CD14-positive monocyte (primary cell): Measurements from ENCODE around the gene EEF1AKMT1. TPM values are rescaled to one million over a fixed set of nuclear protein-coding genes. Genes with fewer than 3 reads are reported as not detected.

Source experiments
- DNase-seq, 3 donors: peaks; one replicate each; pipeline ENCODE4 v3.0.0-alpha.2; 2011 to 2022
- H2AFZ ChIP-seq: 2 replicates; pipeline ENCODE4 v1.6.0; 2012; ENCODE audit warnings: mild to moderate bottlenecking, low read depth, low read length, inconsistent platforms; ENCODE audit not compliant: insufficient read depth, poor library complexity, severe bottlenecking
- H3K27ac ChIP-seq, 2 donors: 1 replicate in 1 of 2; 2 replicates in 1 of 2; pipeline ENCODE4 v1.5.1; 2012 to 2013; ENCODE audit warnings: low read length in 2 of 2, control low read depth in 1 of 2, inconsistent platforms in 1 of 2, low read depth in 1 of 2, mild to moderate bottlenecking in 1 of 2
- H3K27me3 ChIP-seq, 2 donors: one replicate each; pipeline versions ENCODE4 v1.6.0 to v1.6.1; 2011 to 2013; ENCODE audit warnings: low read length in 2 of 2; ENCODE audit not compliant: control insufficient read depth in 2 of 2, insufficient read depth in 2 of 2
- H3K36me3 ChIP-seq, 2 donors: replicated peaks in 1 of 2; 1 replicate in 1 of 2; 2 replicates in 1 of 2; pipeline versions ENCODE4 v1.5.1 to v1.6.1; 2012 to 2013; ENCODE audit warnings: low read length in 2 of 2, control low read depth in 1 of 2, inconsistent platforms in 1 of 2, mild to moderate bottlenecking in 1 of 2; ENCODE audit not compliant: insufficient read depth in 2 of 2, control insufficient read depth in 1 of 2
- H3K4me1 ChIP-seq, 2 donors: 1 replicate in 1 of 2; 2 replicates in 1 of 2; pipeline versions ENCODE4 v1.5.1 to v1.6.1; 2012 to 2013; ENCODE audit warnings: low read length in 2 of 2, control low read depth in 1 of 2, inconsistent platforms in 1 of 2, mild to moderate bottlenecking in 1 of 2, moderate library complexity in 1 of 2; ENCODE audit not compliant: insufficient read depth in 2 of 2, control insufficient read depth in 1 of 2
- H3K4me2 ChIP-seq: replicated peaks from 2 replicates; pipeline ENCODE3; 2012; ENCODE audit warnings: low read length, moderate library complexity, mild to moderate bottlenecking; ENCODE audit not compliant: poor library complexity, severe bottlenecking; ENCODE audit errors: extremely low read depth
- H3K4me3 ChIP-seq, 3 experiments: fragments of 200-600 bp in 1 of 3; sonication (generic) in 1 of 3; replicated peaks in 1 of 3; 1 replicate in 2 of 3; 2 replicates in 1 of 3; pipeline ENCODE4 v1.5.1; 2011 to 2013; ENCODE audit warnings: low read length in 3 of 3, mild to moderate bottlenecking in 3 of 3, control low read depth in 2 of 3, low read depth in 2 of 3, inconsistent platforms in 1 of 3, moderate library complexity in 1 of 3
- H3K79me2 ChIP-seq: 2 replicates; pipeline ENCODE4 v1.6.0; 2012; ENCODE audit warnings: mild to moderate bottlenecking, control low read depth, inconsistent platforms, low read length, moderate library complexity; ENCODE audit not compliant: insufficient read depth
- H3K9ac ChIP-seq: 2 replicates; pipeline ENCODE4 v1.6.0; 2017; ENCODE audit warnings: low read length, mild to moderate bottlenecking; ENCODE audit not compliant: insufficient read depth, poor library complexity, severe bottlenecking
- H3K9me3 ChIP-seq, 2 donors: replicated peaks in 1 of 2; 1 replicate in 1 of 2; 2 replicates in 1 of 2; pipeline versions ENCODE4 v1.5.1 to v1.6.1; 2012 to 2013; ENCODE audit warnings: low read length in 2 of 2, control low read depth in 1 of 2; ENCODE audit not compliant: control insufficient read depth in 1 of 2, insufficient read depth in 1 of 2
- H4K20me1 ChIP-seq: 2 replicates; pipeline ENCODE4 v1.6.0; 2012; ENCODE audit warnings: mild to moderate bottlenecking, low read length, control low read depth, moderate library complexity; ENCODE audit not compliant: insufficient read depth
- H3K27ac Mint-ChIP-seq, 7 donors: one replicate each; pipeline ENCODE4 v1.8.0; 2020; ENCODE audit warnings: mild to moderate bottlenecking in 7 of 7, mixed read lengths in 7 of 7, moderate library complexity in 6 of 7, inconsistent platforms in 2 of 7
- H3K27me3 Mint-ChIP-seq, 3 donors: one replicate each; pipeline ENCODE4 v1.8.0; 2021 to 2022; ENCODE audit warnings: low read depth in 3 of 3, mild to moderate bottlenecking in 3 of 3, mixed read lengths in 3 of 3, moderate library complexity in 3 of 3, inconsistent platforms in 1 of 3
- H3K36me3 Mint-ChIP-seq, 2 donors: one replicate each; pipeline ENCODE4 v1.8.0; 2020; ENCODE audit warnings: mixed read lengths in 2 of 2, inconsistent platforms in 1 of 2, mild to moderate bottlenecking in 1 of 2
- H3K4me1 Mint-ChIP-seq: one replicate; pipeline ENCODE4 v1.8.0; 2020; ENCODE audit warnings: mild to moderate bottlenecking, mixed read lengths
- H3K4me3 Mint-ChIP-seq, 2 donors: one replicate each; pipeline ENCODE4 v1.8.0; 2020; ENCODE audit warnings: mild to moderate bottlenecking in 2 of 2, mixed read lengths in 2 of 2, moderate library complexity in 1 of 2
- H3K9me3 Mint-ChIP-seq, 7 donors: one replicate each; pipeline ENCODE4 v1.8.0; 2020 to 2022; ENCODE audit warnings: mixed read lengths in 7 of 7, mild to moderate bottlenecking in 6 of 7, moderate library complexity in 6 of 7, inconsistent platforms in 2 of 7
- WGBS: methylation state at CpG from one replicate; pipeline ENCODE4 v1.1.5; 2013; ENCODE audit warnings: missing lambda C conversion rate; ENCODE audit not compliant: insufficient coverage; 5-methylcytosine and 5-hydroxymethylcytosine counted together
- intact Hi-C, 2 donors: fragments of 100-400 bp; cut with micrococcal nuclease; formaldehyde crosslinking; loops; one replicate each; pipeline versions ENCODE4 v1.15.0 to v1.15.1; 2023
- polyA plus RNA-seq, 3 donors: library from polyadenylated mRNA; depleted of rRNA in 1 of 3; unstranded in 2 of 3; stranded (reverse) in 1 of 3; fragments of 300-500 nt in 2 of 3; fragments of >200 nt in 1 of 3; fragmentation: Illumina TruSeq in 2 of 3; gene quantifications; 1 replicate in 2 of 3; 2 replicates in 1 of 3; pipeline ENCODE4 v1.2.3, GENCODE V29; 2012 to 2021
- TF ChIP-seq, protein P1 (sequence below): fragments of 200-600 bp; IDR thresholded peaks from one replicate; pipeline ENCODE4 v1.8.0; 2022; ENCODE audit warnings: antibody characterized with exemption, mild to moderate bottlenecking

Gene EEF1AKMT1
- polyA plus RNA-seq, 3 donors = 1.7 to 4.2 (median 4.2) TPM

DNA sequence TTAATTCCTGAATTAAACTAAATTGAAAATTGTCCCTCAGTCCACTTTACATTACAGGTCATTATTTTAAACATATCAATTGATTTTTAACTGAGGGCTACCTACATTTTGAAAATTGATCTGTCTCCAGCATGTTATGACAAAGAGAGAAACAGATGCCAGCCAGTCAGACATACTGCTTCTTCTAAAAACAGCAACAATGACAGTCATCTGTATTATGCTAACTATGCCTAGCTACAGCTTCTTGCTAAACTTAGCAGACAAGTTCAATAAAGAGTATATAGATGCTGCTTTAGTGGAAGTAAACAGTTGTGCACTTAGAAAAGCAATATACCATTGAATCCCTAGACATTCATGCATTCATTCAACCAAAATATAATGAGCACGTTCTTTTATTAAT is 48.6 kb upstream of the EEF1AKMT1 start:
- Histone ChIP-seq H3K9me3 (no peaks in the 10 kb centered on the region), H2AFZ (no peak overlapping the region), H3K4me1 (no peaks in the 10 kb centered on the region), H3K27me3 (no peaks in the 10 kb centered on the region), H3K4me3 (no peak overlapping the region), H3K4me2 (no peak overlapping the region), H4K20me1 (no peaks in the 10 kb centered on the region), H3K79me2 (no peaks in the 10 kb centered on the region), H3K36me3 (peaks cover 22 to 42% of the 10 kb centered on the region in 2 donors), H3K27ac (no peak overlapping the region), H3K9ac (no peak overlapping the region)
- TF ChIP-seq, protein P1, sequence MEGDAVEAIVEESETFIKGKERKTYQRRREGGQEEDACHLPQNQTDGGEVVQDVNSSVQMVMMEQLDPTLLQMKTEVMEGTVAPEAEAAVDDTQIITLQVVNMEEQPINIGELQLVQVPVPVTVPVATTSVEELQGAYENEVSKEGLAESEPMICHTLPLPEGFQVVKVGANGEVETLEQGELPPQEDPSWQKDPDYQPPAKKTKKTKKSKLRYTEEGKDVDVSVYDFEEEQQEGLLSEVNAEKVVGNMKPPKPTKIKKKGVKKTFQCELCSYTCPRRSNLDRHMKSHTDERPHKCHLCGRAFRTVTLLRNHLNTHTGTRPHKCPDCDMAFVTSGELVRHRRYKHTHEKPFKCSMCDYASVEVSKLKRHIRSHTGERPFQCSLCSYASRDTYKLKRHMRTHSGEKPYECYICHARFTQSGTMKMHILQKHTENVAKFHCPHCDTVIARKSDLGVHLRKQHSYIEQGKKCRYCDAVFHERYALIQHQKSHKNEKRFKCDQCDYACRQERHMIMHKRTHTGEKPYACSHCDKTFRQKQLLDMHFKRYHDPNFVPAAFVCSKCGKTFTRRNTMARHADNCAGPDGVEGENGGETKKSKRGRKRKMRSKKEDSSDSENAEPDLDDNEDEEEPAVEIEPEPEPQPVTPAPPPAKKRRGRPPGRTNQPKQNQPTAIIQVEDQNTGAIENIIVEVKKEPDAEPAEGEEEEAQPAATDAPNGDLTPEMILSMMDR = no peak
- no peak for DNase-seq
- Mint-ChIP-seq H3K27me3 (no peaks in the 10 kb centered on the region), H3K4me3 (no peak overlapping the region), H3K9me3 (no peaks in the 10 kb centered on the region), H3K27ac (no peak overlapping the region), H3K4me1 (no peaks in the 10 kb centered on the region), H3K36me3 (peaks cover 31 to 37% of the 10 kb centered on the region in 2 donors)
- no CpG with 5 or more reads among the region's 1 CpG for WGBS
- intact Hi-C loops = no loop called here

DNA sequence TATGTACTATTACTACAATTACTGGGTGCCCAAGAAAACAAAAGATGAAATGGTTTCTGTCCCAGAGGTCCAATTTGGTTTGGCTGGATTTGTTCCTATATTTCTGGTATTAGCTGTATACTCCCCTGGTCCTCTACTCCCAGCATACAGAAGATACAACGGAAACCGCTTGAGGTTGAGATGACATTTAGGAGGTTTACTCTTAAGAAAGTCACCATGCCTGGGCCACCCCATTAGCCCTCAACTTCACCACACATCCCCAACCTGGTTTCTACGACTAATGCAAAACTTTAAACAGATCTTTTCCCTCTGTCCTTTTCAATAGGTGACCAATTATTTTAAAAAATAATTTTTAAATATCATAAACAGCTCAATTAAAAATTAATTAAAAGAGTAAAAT is 46.0 kb upstream of the EEF1AKMT1 start:
- no peaks in the 10 kb centered on the region for H3K9me3 Mint-ChIP-seq
- intact Hi-C loops = no loop called here

More for the DNA sequence above, 46.0 kb upstream of the EEF1AKMT1 start:
- Histone ChIP-seq H3K4me2 (no peak overlapping the region), H3K4me1 (no peaks in the 10 kb centered on the region), H3K4me3 (no peak overlapping the region), H3K27me3 (no peaks in the 10 kb centered on the region), H3K27ac (no peak overlapping the region), H3K79me2 (no peaks in the 10 kb centered on the region), H2AFZ (no peak overlapping the region), H3K9ac (no peak overlapping the region), H3K36me3 (peaks cover 25 to 52% of the 10 kb centered on the region in 2 donors), H3K9me3 (no peaks in the 10 kb centered on the region), H4K20me1 (no peaks in the 10 kb centered on the region)
- Mint-ChIP-seq H3K4me1 (no peaks in the 10 kb centered on the region), H3K4me3 (no peak overlapping the region), H3K27me3 (no peaks in the 10 kb centered on the region), H3K36me3 (peaks cover 41 to 43% of the 10 kb centered on the region in 2 donors), H3K27ac (no peak overlapping the region)
- WGBS = no CpG with 5 or more reads among the region's 3 CpGs
- TF ChIP-seq, protein P1 = no peak
- DNase-seq = no peak
